ENCODE results near the gene TULP4.
"Not testable (repeated sequence)": the region's sequence is repeated elsewhere in the genome, so short reads cannot be mapped to it uniquely, and the experiment has no call there.

Gene TULP4

DNA sequence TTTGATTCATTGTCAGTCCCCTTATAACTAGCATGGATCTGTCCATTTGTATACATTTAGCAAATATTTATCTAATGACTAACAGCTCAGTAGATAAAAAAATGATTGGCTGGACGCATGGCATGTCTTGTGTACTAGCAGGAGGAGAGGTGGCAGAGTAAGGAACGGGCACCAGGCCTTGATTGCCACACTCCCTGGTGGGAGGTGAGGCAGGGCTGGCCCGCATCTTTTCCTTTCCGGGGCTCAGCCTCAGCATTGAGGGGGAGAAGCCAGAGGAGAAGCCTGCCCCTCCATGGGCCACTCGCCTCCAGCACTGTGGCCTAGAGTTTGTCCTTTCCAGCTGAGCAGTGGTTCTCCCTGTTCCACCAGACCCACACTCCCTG lies 162.7 kb downstream of the TULP4 start:
- H2AFZ ChIP-seq (ENCODE audit: low read length) = no peak overlapping the region

DNA sequence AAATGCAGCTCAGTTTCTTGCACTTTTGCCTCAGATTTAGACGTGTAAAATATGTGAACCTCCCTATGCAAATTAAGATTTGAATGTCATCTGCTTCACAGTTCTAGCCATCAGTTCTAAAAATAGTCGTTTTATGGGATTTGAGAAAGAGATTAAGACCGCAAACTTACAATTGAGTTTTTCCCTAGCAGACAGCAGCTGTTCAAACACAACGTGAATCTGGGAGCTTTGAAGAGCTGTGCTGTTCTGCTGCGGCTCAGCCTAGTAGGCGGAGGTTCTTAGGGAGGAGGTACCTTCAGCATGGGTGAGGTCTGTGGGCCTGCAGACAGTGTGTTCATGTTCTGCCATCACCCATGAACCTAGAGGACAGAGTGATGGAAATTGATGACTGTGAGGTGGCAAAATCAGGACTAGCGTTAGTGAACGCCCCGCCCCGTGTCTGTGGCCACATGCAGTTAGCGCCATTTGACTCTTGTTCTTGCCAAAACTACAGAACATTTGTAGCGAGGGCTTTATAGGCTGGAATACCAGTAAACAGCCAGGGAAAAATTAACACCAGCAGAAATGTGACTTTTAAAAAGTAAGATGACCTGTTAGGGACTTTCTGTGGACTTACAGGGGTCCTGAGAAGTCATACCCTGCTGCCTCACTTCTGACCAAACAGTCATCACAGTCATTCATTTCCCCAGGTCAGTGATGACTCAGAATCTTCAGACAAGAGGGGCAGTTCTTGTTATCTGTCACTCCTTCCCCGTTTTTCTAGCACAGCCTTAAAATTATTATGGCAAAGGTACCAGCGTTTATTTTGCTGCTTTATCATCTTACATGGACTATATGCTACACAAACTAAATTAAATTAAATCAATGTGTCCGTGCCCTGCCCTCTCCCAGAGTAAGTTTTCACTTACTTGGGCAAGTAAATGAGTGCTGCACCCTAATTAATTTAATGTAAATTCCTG lies 163.4 kb downstream of the TULP4 start:
- Histone ChIP-seq H3K36me3 (ENCODE audit: insufficient read depth, low read length) (no peaks in the 10 kb centered on the region), H2AFZ (ENCODE audit: low read length) (no peak overlapping the region), H3K9ac (ENCODE audit: low read depth, low read length, poor library complexity, severe bottlenecking) (no peak overlapping the region), H3K9me2 (replicated peaks; ENCODE audit: low read depth, low read length) (no peaks in the 10 kb centered on the region), H3K9me3 (ENCODE audit: insufficient read depth, low read depth, low read length) (no peaks in the 10 kb centered on the region), H3K27me3 (ENCODE audit: insufficient read depth, low read length, poor library complexity, severe bottlenecking) (no peaks in the 10 kb centered on the region), H3F3A (ENCODE audit: low read depth) (no peaks in the 10 kb centered on the region), H3K79me2 (ENCODE audit: insufficient read depth, low read length) (no peaks in the 10 kb centered on the region), H4K20me1 (ENCODE audit: insufficient read depth, low read length, poor library complexity, severe bottlenecking) (no peaks in the 10 kb centered on the region), H3K4me2 (ENCODE audit: low read depth, low read length, poor library complexity, severe bottlenecking) (no peak overlapping the region), H3K4me3 (ENCODE audit: low read length, poor library complexity, severe bottlenecking) (no peak overlapping the region), H3K4me1 (ENCODE audit: insufficient read depth, low read length, poor library complexity, severe bottlenecking) (peaks cover 12% of the 10 kb centered on the region)
- no peak for TF ChIP-seq EZH2phosphoT487 (IDR thresholded peaks at IDR 0.05; ENCODE audit: borderline replicate concordance)
- TF ChIP-seq CTCF (conservative IDR thresholded peaks at IDR 0.05; ENCODE audit: low read length) = no peak

More for the DNA sequence above, 162.7 kb downstream of the TULP4 start:
- Histone ChIP-seq H3K4me2 (ENCODE audit: low read depth, low read length, poor library complexity, severe bottlenecking) (no peak overlapping the region), H3K9ac (ENCODE audit: low read depth, low read length, poor library complexity, severe bottlenecking) (no peak overlapping the region), H3F3A (ENCODE audit: low read depth) (no peaks in the 10 kb centered on the region), H3K4me1 (ENCODE audit: insufficient read depth, low read length, poor library complexity, severe bottlenecking) (peaks cover 12% of the 10 kb centered on the region), H3K79me2 (ENCODE audit: insufficient read depth, low read length) (no peaks in the 10 kb centered on the region), H3K27me3 (ENCODE audit: insufficient read depth, low read length, poor library complexity, severe bottlenecking) (no peaks in the 10 kb centered on the region), H3K4me3 (ENCODE audit: low read length, poor library complexity, severe bottlenecking) (no peak overlapping the region), H3K36me3 (ENCODE audit: insufficient read depth, low read length) (no peaks in the 10 kb centered on the region), H3K9me3 (ENCODE audit: insufficient read depth, low read depth, low read length) (no peaks in the 10 kb centered on the region), H3K9me2 (replicated peaks; ENCODE audit: low read depth, low read length) (no peaks in the 10 kb centered on the region), H4K20me1 (ENCODE audit: insufficient read depth, low read length, poor library complexity, severe bottlenecking) (no peaks in the 10 kb centered on the region)
- TF ChIP-seq CTCF (conservative IDR thresholded peaks at IDR 0.05; ENCODE audit: low read length) = no peak
- no peak for TF ChIP-seq EZH2phosphoT487 (IDR thresholded peaks at IDR 0.05; ENCODE audit: borderline replicate concordance)

- H3K79me2 ChIP-seq (ENCODE audit: insufficient read depth, low read length) = no peaks in the 10 kb centered on the region
- H3K4me3 ChIP-seq (ENCODE audit: low read length, poor library complexity, severe bottlenecking) = no peak overlapping the region
- no peaks in the 10 kb centered on the region for H3K27me3 ChIP-seq (ENCODE audit: insufficient read depth, low read length, poor library complexity, severe bottlenecking)
- H3K4me1 ChIP-seq (ENCODE audit: insufficient read depth, low read length, poor library complexity, severe bottlenecking) = peaks cover 12% of the 10 kb centered on the region
- no peak overlapping the region for H3K4me2 ChIP-seq (ENCODE audit: low read depth, low read length, poor library complexity, severe bottlenecking)
- H3K36me3 ChIP-seq (ENCODE audit: insufficient read depth, low read length) = no peaks in the 10 kb centered on the region; the same call in 1 of the 2 replicates
- H2AFZ ChIP-seq (ENCODE audit: low read length) = no peak overlapping the region
- no peaks in the 10 kb centered on the region for H3F3A ChIP-seq (ENCODE audit: low read depth)
- TF ChIP-seq EZH2phosphoT487 (IDR thresholded peaks at IDR 0.05; ENCODE audit: borderline replicate concordance) (no peak), CTCF (conservative IDR thresholded peaks at IDR 0.05; ENCODE audit: low read length) (no peak)
- H3K9ac ChIP-seq (ENCODE audit: low read depth, low read length, poor library complexity, severe bottlenecking) = no peak overlapping the region
- no peaks in the 10 kb centered on the region for H3K9me2 ChIP-seq (replicated peaks; ENCODE audit: low read depth, low read length)
- H3K9me3 ChIP-seq (ENCODE audit: insufficient read depth, low read depth, low read length) = no peaks in the 10 kb centered on the region
- H4K20me1 ChIP-seq (ENCODE audit: insufficient read depth, low read length, poor library complexity, severe bottlenecking) = no peaks in the 10 kb centered on the region
Measured at GRCh38 chr6:158476389-158476788, 164.1 kb downstream of the TULP4 start.

- H3K4me3 ChIP-seq (ENCODE audit: low read length, poor library complexity, severe bottlenecking); H3K27me3 ChIP-seq (ENCODE audit: insufficient read depth, low read length, poor library complexity, severe bottlenecking); H4K20me1 ChIP-seq (ENCODE audit: insufficient read depth, low read length, poor library complexity, severe bottlenecking); H3K4me2 ChIP-seq (ENCODE audit: low read depth, low read length, poor library complexity, severe bottlenecking); H3K9me2 ChIP-seq (replicated peaks; ENCODE audit: low read depth, low read length); H3K9ac ChIP-seq (ENCODE audit: low read depth, low read length, poor library complexity, severe bottlenecking); H3K36me3 ChIP-seq (ENCODE audit: insufficient read depth, low read length); H3K9me3 ChIP-seq (ENCODE audit: insufficient read depth, low read depth, low read length); H3F3A ChIP-seq (ENCODE audit: low read depth); H3K79me2 ChIP-seq (ENCODE audit: insufficient read depth, low read length); H2AFZ ChIP-seq (ENCODE audit: low read length); H3K4me1 ChIP-seq (ENCODE audit: insufficient read depth, low read length, poor library complexity, severe bottlenecking): not testable (repeated sequence)
Measured at GRCh38 chr6:158477722-158478121, 165.5 kb downstream of the TULP4 start.

All from Loucy (cell line).